Omental fat pad (tissue), 4 donors: ENCODE results near the gene BFSP2. TPM values are rescaled to one million over a fixed set of nuclear protein-coding genes. Genes with fewer than 3 reads are reported as not detected.

Experiments
- ATAC-seq: fragments of 150-250 bp; one replicate; pipeline ENCODE4 v1.9.1; 2016; ENCODE audit warnings: mild to moderate bottlenecking, moderate library complexity; ENCODE audit not compliant: low FRiP score
- DNase-seq: peaks from one replicate; pipeline ENCODE4 v3.0.0-alpha.2; 2019; ENCODE audit warnings: low spot score
- CTCF ChIP-seq, 3 donors: fragments of 450-650 bp; IDR thresholded peaks; one replicate each; pipeline ENCODE4 v1.5.1; 2016 to 2017; ENCODE audit warnings: antibody characterized with exemption in 3 of 3, mild to moderate bottlenecking in 3 of 3, moderate library complexity in 2 of 3
- total RNA-seq, 4 donors: library from RNA; depleted of rRNA; stranded (reverse); fragments of >200 nt; gene quantifications; one replicate each; pipeline ENCODE4 v1.1.0, GENCODE V29; 2016

Gene BFSP2
- total RNA-seq, 4 donors from 2014 or later, result not detected

- DNase-seq, result no peak
- TF ChIP-seq CTCF (IDR thresholded peaks at IDR 0.05), result no peak
- no peak for ATAC-seq
Measured at GRCh38 chr3:133388696-133389395, 11.0 kb upstream of the BFSP2 start.

- no peak for DNase-seq
- no peak for TF ChIP-seq CTCF (IDR thresholded peaks at IDR 0.05)
- ATAC-seq, result no peak
Measured at GRCh38 chr3:133390715-133391114, 9.1 kb upstream of the BFSP2 start.

GRCh38 chr3:133393204-133393603 lies 6.7 kb upstream of the BFSP2 start:
- DNase-seq (no peak), ATAC-seq (no peak)
- no peak for TF ChIP-seq CTCF (IDR thresholded peaks at IDR 0.05)

- ATAC-seq, result no peak
- no peak for DNase-seq
- no peak for TF ChIP-seq CTCF (IDR thresholded peaks at IDR 0.05)
Measured at GRCh38 chr3:133393691-133394474, 6.0 kb upstream of the BFSP2 start.

- ATAC-seq, result no peak
- no peak for TF ChIP-seq CTCF (IDR thresholded peaks at IDR 0.05)
- no peak for DNase-seq
Measured at GRCh38 chr3:133394561-133395311, 5.1 kb upstream of the BFSP2 start.

GRCh38 chr3:133396906-133397305 lies 3.0 kb upstream of the BFSP2 start:
- ATAC-seq, result no peak
- no peak for DNase-seq
- TF ChIP-seq CTCF (IDR thresholded peaks at IDR 0.05), result no peak
